Measurements from ENCODE around the gene OR52I1. TPM values are rescaled to one million over a fixed set of nuclear protein-coding genes. Genes with fewer than 3 reads are reported as not detected.

OR52I1 gene
- not detected in 2 replicates for total RNA-seq

GRCh38 chr11:4593739-4594138 lies at the start of gene OR52I1:
TSS of gene OR52I1 (plus strand) at chr11:4594039. CDS start at chr11:4594039, 0 bp downstream.

GRCh38 chr11:4544891-4545290 lies 48.9 kb upstream of the OR52I1 start, which contains the start of gene OR52M1:
TSS of gene OR52M1 (plus strand) at chr11:4545191. CDS start at chr11:4545191, 0 bp downstream.

GRCh38 chr11:4581443-4581842 lies 12.4 kb upstream of the OR52I1 start, which contains the start of gene OR52I2:
TSS of gene OR52I2 (plus strand) at chr11:4581743.

GRCh38 chr11:4607781-4608666 lies 14.2 kb downstream of the OR52I1 start, which contains the start of gene TRIM68:
TSS of gene TRIM68 (minus strand) at chr11:4608231. CDS start at chr11:4605504, 2,727 bp downstream.

GRCh38 chr11:4636962-4637661 lies 43.3 kb downstream of the OR52I1 start, which contains the start of gene OR51D1:
TSS of gene OR51D1 (plus strand) at chr11:4637477. CDS start at chr11:4639791, 2,314 bp downstream.

GRCh38 chr11:4643682-4644081 lies 49.8 kb downstream of the OR52I1 start, which contains the start of gene OR51E1:
TSS of gene OR51E1 (plus strand) at chr11:4643982. CDS start at chr11:4652527, 8,545 bp downstream.

Other genes starting within 250 kb of the OR52I1 start
- not detected in 2 replicates for gene OR52B4, start 225.7 kb upstream of the OR52I1 start, total RNA-seq
- 10.6 and 11.1 TPM in 2 replicates for gene TRIM21, start 200.3 kb upstream of the OR52I1 start, total RNA-seq
- not detected in 2 replicates for gene OR52K2, start 144.7 kb upstream of the OR52I1 start, total RNA-seq
- not detected in 2 replicates for gene OR52K1, start 111.4 kb upstream of the OR52I1 start, total RNA-seq
- gene OR52M1, start 48.8 kb upstream of the OR52I1 start, total RNA-seq = not detected in 2 replicates
- gene OR52I2, start 12.3 kb upstream of the OR52I1 start, total RNA-seq = not detected in 2 replicates
- 7.2 and 12.2 TPM in 2 replicates for gene TRIM68, start 14.2 kb downstream of the OR52I1 start, total RNA-seq
- not detected in 2 replicates for gene OR51D1, start 43.4 kb downstream of the OR52I1 start, total RNA-seq
- not detected in 2 replicates for gene OR51E1, start 49.9 kb downstream of the OR52I1 start, total RNA-seq
- not detected in 2 replicates for gene OR51E2, start 103.8 kb downstream of the OR52I1 start, total RNA-seq
- not detected in 2 replicates for gene MMP26, start 110.7 kb downstream of the OR52I1 start, total RNA-seq
- gene OR51F1, start 175.9 kb downstream of the OR52I1 start, total RNA-seq = not detected in 2 replicates
- gene OR52R1, start 210.3 kb downstream of the OR52I1 start, total RNA-seq = not detected in 2 replicates
- not detected in 2 replicates for gene OR51F2, start 227.3 kb downstream of the OR52I1 start, total RNA-seq

Measured in pericardium fibroblast (primary cell).